A549 treated with CORT108297 at 1 μM for 4 hours (cell line): Measurements from ENCODE around the gene ZG16. TPM values are rescaled to one million over a fixed set of nuclear protein-coding genes. Genes with fewer than 3 reads are reported as not detected.

Experiments used
- total RNA-seq: library from RNA; stranded (reverse); fragments of 200-300 nt; extraction: Qiagen RNA extraction; gene quantifications from 5 replicates; pipeline ENCODE4 v1.2.3, GENCODE V29; 2022

The ZG16 gene
- not detected in 5 replicates for total RNA-seq

GRCh38 chr16:29777576-29778350, at the start of gene ZG16:
Gene ZG16 (plus strand): TSS chr16:29778256. CDS start chr16:29779267, 1,011 bp downstream.

GRCh38 chr16:29745853-29746345, 32.2 kb upstream of the ZG16 start, which contains the start of gene C16orf54:
Gene C16orf54 (minus strand): TSS chr16:29745990. CDS start chr16:29744951, 1,039 bp downstream.

GRCh38 chr16:29790183-29790948, 12.3 kb downstream of the ZG16 start, which contains the start of gene KIF22:
Gene KIF22 (plus strand): TSS chr16:29790751. CDS start chr16:29790760, 9 bp downstream.

GRCh38 chr16:29806099-29806579, 28.1 kb downstream of the ZG16 start, which contains the start of gene MAZ:
Gene MAZ (plus strand): TSS chr16:29806529. CDS start chr16:29806702, 173 bp downstream.

GRCh38 chr16:29811896-29812665, 34.0 kb downstream of the ZG16 start, which contains the start of gene PRRT2:
Gene PRRT2 (plus strand): TSS chr16:29812193. CDS start chr16:29813055, 862 bp downstream.

GRCh38 chr16:29815793-29816693, 38.0 kb downstream of the ZG16 start, which contains the start of gene PAGR1:
Gene PAGR1 (plus strand): TSS chr16:29816152. CDS start chr16:29816526, 374 bp downstream.

GRCh38 chr16:29820271-29820701, 42.2 kb downstream of the ZG16 start, which contains the start of gene MVP:
Gene MVP (plus strand): TSS chr16:29820462. CDS start chr16:29830550, 10,088 bp downstream.

Other genes starting within 250 kb of the ZG16 start
- gene SPN, start 115.0 kb upstream of the ZG16 start, total RNA-seq, result 0.02 to 0.05 TPM in 2 of 5 replicates, not detected in the others
- gene QPRT, start 99.1 kb upstream of the ZG16 start, total RNA-seq, result 0.67 to 1.0 TPM (median 0.78 TPM) in 5 replicates
- gene C16orf54, start 32.3 kb upstream of the ZG16 start, total RNA-seq, result not detected in 5 replicates
- 81.0 to 104 TPM (median 94.7 TPM) in 5 replicates for gene KIF22, start 12.5 kb downstream of the ZG16 start, total RNA-seq
- 150 to 192 TPM (median 180 TPM) in 5 replicates for gene MAZ, start 28.3 kb downstream of the ZG16 start, total RNA-seq
- 0.24 to 0.51 TPM (median 0.30 TPM) in 5 replicates for gene PRRT2, start 33.9 kb downstream of the ZG16 start, total RNA-seq
- gene PAGR1, start 37.9 kb downstream of the ZG16 start, total RNA-seq, result 42.7 to 48.5 TPM (median 46.7 TPM) in 5 replicates
- gene MVP, start 42.2 kb downstream of the ZG16 start, total RNA-seq, result 111 to 140 TPM (median 130 TPM) in 5 replicates
- 64.0 to 105 TPM (median 103 TPM) in 5 replicates for gene CDIPT, start 85.0 kb downstream of the ZG16 start, total RNA-seq
- 16.9 to 23.6 TPM (median 21.7 TPM) in 5 replicates for gene SEZ6L2, start 121.3 kb downstream of the ZG16 start, total RNA-seq
- gene ASPHD1, start 122.2 kb downstream of the ZG16 start, total RNA-seq, result 16.3 to 30.7 TPM (median 27.0 TPM) in 5 replicates
- 14.2 to 21.4 TPM (median 19.0 TPM) in 5 replicates for gene KCTD13, start 148.0 kb downstream of the ZG16 start, total RNA-seq
- 78.2 to 104 TPM (median 102 TPM) in 5 replicates for gene TMEM219, start 183.8 kb downstream of the ZG16 start, total RNA-seq
- 24.7 to 36.8 TPM (median 34.0 TPM) in 5 replicates for gene TAOK2, start 195.6 kb downstream of the ZG16 start, total RNA-seq
- 13.5 to 17.8 TPM (median 15.3 TPM) in 5 replicates for gene HIRIP3, start 217.4 kb downstream of the ZG16 start, total RNA-seq
- gene INO80E, start 218.0 kb downstream of the ZG16 start, total RNA-seq, result 107 to 127 TPM (median 109 TPM) in 5 replicates
- 1.7 to 3.3 TPM (median 2.7 TPM) in 5 replicates for gene DOC2A, start 232.8 kb downstream of the ZG16 start, total RNA-seq
- not detected in 5 replicates for gene C16orf92, start 244.9 kb downstream of the ZG16 start, total RNA-seq